CD4-positive, alpha-beta memory T cell (primary cell): ENCODE measurements around the gene STX3. TPM values are rescaled to one million over a fixed set of nuclear protein-coding genes. Genes with fewer than 3 reads are reported as not detected.

Experiments
- CTCF ChIA-PET: fragments of 350-600 bp; sonication (Branson Sonifier 250); formaldehyde crosslinking; loops from one replicate; lab custom pipeline; 2021; ENCODE audit warnings: inconsistent platforms; ENCODE audit not compliant: partially characterized antibody; lab: Charles Lee
- POLR2A ChIA-PET: fragments of 350-600 bp; sonication (Branson Sonifier 250); formaldehyde crosslinking; loops from one replicate; lab custom pipeline; 2021; ENCODE audit not compliant: partially characterized antibody; lab: Charles Lee
- DNase-seq, 5 donors: peaks; one replicate each; pipeline versions ENCODE4 v3.0.0 to v3.0.0-alpha.2; 2020 to 2022; ENCODE audit warnings: mixed read lengths in 1 of 5
- H3K27ac ChIP-seq: one replicate; pipeline ENCODE4 v1.7.0; 2013; ENCODE audit warnings: low read depth, low read length
- H3K27me3 ChIP-seq: 2 replicates; pipeline ENCODE4 v1.7.0; 2013; ENCODE audit warnings: mild to moderate bottlenecking, low read length, moderate library complexity; ENCODE audit not compliant: insufficient read depth
- H3K36me3 ChIP-seq: 2 replicates; pipeline ENCODE4 v1.7.0; 2013; ENCODE audit warnings: mild to moderate bottlenecking, low read length, moderate library complexity; ENCODE audit not compliant: insufficient read depth
- H3K4me1 ChIP-seq: 2 replicates; pipeline ENCODE4 v1.7.0; 2013; ENCODE audit warnings: mild to moderate bottlenecking, low read length, moderate library complexity; ENCODE audit not compliant: insufficient read depth
- H3K4me3 ChIP-seq, 2 donors: one replicate each; pipeline ENCODE4 v1.7.0; 2013; ENCODE audit warnings: low read length in 2 of 2, mild to moderate bottlenecking in 1 of 2
- H3K9me3 ChIP-seq, 2 donors: one replicate each; pipeline ENCODE4 v1.7.0; 2013; ENCODE audit warnings: low read length in 2 of 2, control low read depth in 1 of 2; ENCODE audit not compliant: control insufficient read depth in 1 of 2
- H3K27ac Mint-ChIP-seq, 7 donors: one replicate each; pipeline ENCODE4 v1.8.0; 2020 to 2021; ENCODE audit warnings: mixed read lengths in 7 of 7, mild to moderate bottlenecking in 6 of 7, inconsistent platforms in 3 of 7, moderate library complexity in 3 of 7
- H3K27me3 Mint-ChIP-seq, 2 donors: one replicate each; pipeline ENCODE4 v1.8.0; 2020 to 2021; ENCODE audit warnings: mixed read lengths in 2 of 2
- H3K36me3 Mint-ChIP-seq, 2 donors: one replicate each; pipeline ENCODE4 v1.8.0; 2020 to 2021; ENCODE audit warnings: mixed read lengths in 2 of 2, inconsistent platforms in 1 of 2, mild to moderate bottlenecking in 1 of 2
- H3K4me1 Mint-ChIP-seq, 4 donors: one replicate each; pipeline ENCODE4 v1.8.0; 2020 to 2021; ENCODE audit warnings: mixed read lengths in 4 of 4, mild to moderate bottlenecking in 1 of 4
- H3K4me3 Mint-ChIP-seq, 8 donors: one replicate each; pipeline ENCODE4 v1.8.0; 2020 to 2021; ENCODE audit warnings: mixed read lengths in 8 of 8, mild to moderate bottlenecking in 7 of 8, moderate library complexity in 6 of 8, inconsistent platforms in 3 of 8
- H3K9me3 Mint-ChIP-seq, 8 donors: one replicate each; pipeline ENCODE4 v1.8.0; 2020 to 2021; ENCODE audit warnings: mixed read lengths in 8 of 8, mild to moderate bottlenecking in 5 of 8, inconsistent platforms in 3 of 8, moderate library complexity in 1 of 8
- intact Hi-C: fragments of 100-400 bp; cut with micrococcal nuclease; formaldehyde crosslinking; loops from one replicate; pipeline ENCODE4 v1.15.1; 2023
- polyA plus RNA-seq, 2 donors: library from polyadenylated mRNA; unstranded; fragments of 300-500 nt; fragmentation: Illumina TruSeq; gene quantifications; one replicate each; pipeline ENCODE4 v1.2.3, GENCODE V29; 2021
- total RNA-seq, 2 experiments: library from RNA; stranded (reverse); gene quantifications; one replicate each; pipeline ENCODE4 v1.2.3, GENCODE V29; 2021

STX3 gene
- total and polyA plus RNA-seq, 4 experiments from 2014 or later, result 8.6 to 15.4 (median 11.1) TPM

- no peaks in the 10 kb centered on the region for H3K27me3 Mint-ChIP-seq
- CTCF ChIA-PET, result no interaction called here
- no peaks in the 10 kb centered on the region for H3K36me3 ChIP-seq
- no peaks in the 10 kb centered on the region for H3K9me3 Mint-ChIP-seq
- H3K27ac Mint-ChIP-seq, result no peak overlapping the region
- peaks cover 28 to 47% of the 10 kb centered on the region in 2 donors for H3K36me3 Mint-ChIP-seq
- intact Hi-C loops, result no loop called here
- no peak for DNase-seq
- no peak overlapping the region for H3K27ac ChIP-seq
- no peaks in the 10 kb centered on the region for H3K9me3 ChIP-seq
- no peaks in the 10 kb centered on the region for H3K27me3 ChIP-seq
- H3K4me1 Mint-ChIP-seq, result no peaks in the 10 kb centered on the region
- H3K4me1 ChIP-seq, result no peaks in the 10 kb centered on the region
- no peak overlapping the region for H3K4me3 Mint-ChIP-seq
- H3K4me3 ChIP-seq, result no peak overlapping the region
- POLR2A ChIA-PET, result no interaction called here
Observed at GRCh38 chr11:59794417-59794816, 39.2 kb downstream of the STX3 start.

- Mint-ChIP-seq H3K4me1 (no peaks in the 10 kb centered on the region), H3K27ac (peak overlapping the region in 3 of 7 donors; percentile 73 to 77 (median 76)), H3K27me3 (no peaks in the 10 kb centered on the region), H3K4me3 (no peak overlapping the region), H3K9me3 (no peaks in the 10 kb centered on the region), H3K36me3 (peaks cover 27 to 32% of the 10 kb centered on the region in 2 donors)
- no peak overlapping the region for H3K27ac ChIP-seq
- H3K36me3 ChIP-seq, result no peaks in the 10 kb centered on the region
- H3K9me3 ChIP-seq, result no peaks in the 10 kb centered on the region
- no peaks in the 10 kb centered on the region for H3K27me3 ChIP-seq
- CTCF ChIA-PET, result interaction anchor here (1.5 to 6.2 kb wide), 7 partner anchors 9 to 263 kb away, joined by 5 to 140 read pairs (median 9); partner anchors contain the start of genes MRPL16 and STX3
- intact Hi-C loops, result no loop called here
- no peak for DNase-seq
- no peak overlapping the region for H3K4me3 ChIP-seq
- H3K4me1 ChIP-seq, result no peaks in the 10 kb centered on the region
- POLR2A ChIA-PET, result interaction anchor here (0.7 to 2.3 kb wide), 4 partner anchors 10 to 185 kb away, joined by 3 to 6 read pairs (median 4); partner anchors contain the start of genes MRPL16 and OSBP
Observed at GRCh38 chr11:59800390-59801025, 45.3 kb downstream of the STX3 start.

GRCh38 chr11:59801160-59801706 is 46.1 kb downstream of the STX3 start:
- no peak for DNase-seq
- ChIA-PET CTCF (interaction anchor here (0.8 to 6.2 kb wide), 17 partner anchors 8 to 264 kb away, joined by 3 to 140 read pairs (median 5); partner anchors contain the start of genes MRPL16 and STX3), POLR2A (interaction anchor here (0.9 to 2.3 kb wide), 5 partner anchors 9 to 185 kb away, joined by 4 to 10 read pairs (median 5); partner anchors contain the start of genes MRPL16, OSBP and STX3)
- peaks cover 23 to 30% of the 10 kb centered on the region in 2 donors for H3K36me3 Mint-ChIP-seq
- no peak overlapping the region for H3K4me3 ChIP-seq
- no peak overlapping the region for H3K27ac ChIP-seq
- H3K27ac Mint-ChIP-seq, result no peak overlapping the region
- no peaks in the 10 kb centered on the region for H3K4me1 ChIP-seq
- intact Hi-C loops, result no loop called here
- H3K9me3 ChIP-seq, result no peaks in the 10 kb centered on the region
- H3K4me3 Mint-ChIP-seq, result no peak overlapping the region
- H3K36me3 ChIP-seq, result peaks cover 1% of the 10 kb centered on the region
- H3K9me3 Mint-ChIP-seq, result no peaks in the 10 kb centered on the region
- H3K4me1 Mint-ChIP-seq, result no peaks in the 10 kb centered on the region
- H3K27me3 ChIP-seq, result no peaks in the 10 kb centered on the region
- no peaks in the 10 kb centered on the region for H3K27me3 Mint-ChIP-seq

GRCh38 chr11:59801981-59802638 is 46.9 kb downstream of the STX3 start:
- Histone ChIP-seq H3K4me3 (no peak overlapping the region), H3K27ac (no peak overlapping the region), H3K9me3 (no peaks in the 10 kb centered on the region), H3K27me3 (no peaks in the 10 kb centered on the region), H3K4me1 (no peaks in the 10 kb centered on the region), H3K36me3 (peaks cover 10% of the 10 kb centered on the region)
- Mint-ChIP-seq H3K9me3 (no peaks in the 10 kb centered on the region), H3K36me3 (peaks cover 30 to 35% of the 10 kb centered on the region in 2 donors), H3K4me1 (no peaks in the 10 kb centered on the region), H3K27ac (peak overlapping the region in 3 of 7 donors; percentile 10 to 75 (median 33)), H3K4me3 (no peak overlapping the region), H3K27me3 (no peaks in the 10 kb centered on the region)
- intact Hi-C loops, result loop anchor here (1.0 to 2.0 kb wide), 3 partner anchors 48 to 265 kb away; partner anchors contain the start of gene PATL1
- DNase-seq, result no peak
- ChIA-PET POLR2A (interaction anchor here (0.6 to 2.3 kb wide), 5 partner anchors 30 to 186 kb away, joined by 3 to 10 read pairs (median 4); partner anchors contain the start of genes OSBP and STX3), CTCF (interaction anchor here (0.8 to 6.2 kb wide), 17 partner anchors 8 to 264 kb away, joined by 3 to 140 read pairs (median 5); partner anchors contain the start of genes MRPL16 and STX3)

GRCh38 chr11:59802639-59803176 is 47.5 kb downstream of the STX3 start:
- intact Hi-C loops, result loop anchor here (1.0 to 2.0 kb wide), 3 partner anchors 48 to 265 kb away; partner anchors contain the start of gene PATL1
- Mint-ChIP-seq H3K9me3 (no peaks in the 10 kb centered on the region), H3K36me3 (peaks cover 25 to 35% of the 10 kb centered on the region in 2 donors), H3K27me3 (no peaks in the 10 kb centered on the region), H3K27ac (peak overlapping the region in 2 of 7 donors; percentile 10 to 34), H3K4me1 (no peaks in the 10 kb centered on the region), H3K4me3 (no peak overlapping the region)
- CTCF ChIA-PET, result interaction anchor here (1.2 to 6.2 kb wide), 7 partner anchors 7 to 48 kb away, joined by 4 to 140 read pairs (median 8); partner anchors contain the start of genes MRPL16 and STX3
- Histone ChIP-seq H3K9me3 (no peaks in the 10 kb centered on the region), H3K36me3 (peaks cover 16% of the 10 kb centered on the region), H3K27ac (no peak overlapping the region), H3K4me1 (no peaks in the 10 kb centered on the region), H3K27me3 (no peaks in the 10 kb centered on the region), H3K4me3 (no peak overlapping the region)
- peak; percentile 60 to 70 (median 64) for DNase-seq
- POLR2A ChIA-PET, result interaction anchor here (1.0 to 1.6 kb wide), 3 partner anchors 30 to 133 kb away, joined by 3 to 10 read pairs (median 4); no protein-coding TSS in a partner anchor

- POLR2A ChIA-PET, result interaction anchor here (1.0 kb wide), 1 partner anchor 135 kb away, joined by 3 read pairs; no protein-coding TSS in a partner anchor
- peaks cover 18% of the 10 kb centered on the region for H3K36me3 ChIP-seq
- Mint-ChIP-seq H3K4me1 (peaks cover 0 to 5% (median 2%) of the 10 kb centered on the region in 4 donors), H3K36me3 (peaks cover 23 to 40% of the 10 kb centered on the region in 2 donors), H3K27me3 (no peaks in the 10 kb centered on the region), H3K27ac (no peak overlapping the region), H3K4me3 (no peak overlapping the region), H3K9me3 (no peaks in the 10 kb centered on the region)
- no peak overlapping the region for H3K27ac ChIP-seq
- no peaks in the 10 kb centered on the region for H3K27me3 ChIP-seq
- CTCF ChIA-PET, result interaction anchor here (1.4 to 8.6 kb wide), 2 partner anchors 49 to 267 kb away, joined by 3 to 76 read pairs; partner anchors contain the start of gene STX3
- no peak overlapping the region for H3K4me3 ChIP-seq
- peaks cover 2% of the 10 kb centered on the region for H3K4me1 ChIP-seq
- intact Hi-C loops, result no loop called here
- H3K9me3 ChIP-seq, result no peaks in the 10 kb centered on the region
- no peak for DNase-seq
Observed at GRCh38 chr11:59804061-59804460, 48.9 kb downstream of the STX3 start.
